NCI-H2196 treated with DMSO at 0.1 percent for 48 hours (cell line): ENCODE data around the gene EVI5.
"Not testable (repeated sequence)": the region's sequence is repeated elsewhere in the genome, so short reads cannot be mapped to it uniquely, and the experiment has no call there.

Source experiments
- DNase-seq: peaks from one replicate; lab custom pipeline; 2025; ENCODE audit not compliant: unreplicated experiment; lab: John Stamatoyannopoulos, UW

The EVI5 gene

DNA sequence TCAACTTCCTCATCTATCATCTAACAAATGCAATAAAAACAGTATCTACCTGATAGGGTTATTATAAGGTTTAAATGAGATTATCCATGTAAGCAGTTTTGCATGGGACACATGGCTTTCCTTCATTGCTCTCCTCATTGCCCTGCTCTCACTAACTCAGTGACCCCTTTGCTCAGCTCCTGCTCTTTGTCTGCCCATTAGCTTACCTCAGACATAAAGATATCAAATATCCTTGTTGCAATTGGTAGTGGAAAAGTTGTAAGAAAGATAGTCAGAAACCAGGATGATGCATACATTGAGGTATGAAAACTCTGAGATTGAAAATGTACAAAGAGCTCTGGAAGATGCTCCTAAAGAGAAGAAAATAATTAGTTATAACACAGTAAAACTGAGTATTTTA lies 89.8 kb downstream of the EVI5 start:
- no peak for DNase-seq

DNA sequence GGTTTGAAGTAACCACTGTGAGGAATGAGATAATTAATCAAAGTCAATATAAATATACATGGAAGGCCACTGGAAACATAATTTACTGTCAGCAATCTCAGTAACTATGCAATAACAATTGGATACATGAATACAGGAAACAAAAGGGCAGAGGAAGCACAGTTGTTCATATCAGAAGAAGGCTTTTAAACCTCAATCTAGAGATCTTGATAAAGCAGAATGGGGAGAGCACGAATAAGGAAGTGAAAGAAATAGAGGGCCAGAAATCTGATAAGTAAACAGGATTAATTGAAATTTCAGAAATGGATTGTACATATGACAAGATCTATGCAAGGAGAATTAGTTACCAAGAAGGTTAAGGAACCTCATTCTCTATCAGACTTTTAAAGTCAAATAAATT lies 93.0 kb downstream of the EVI5 start:
- DNase-seq: no peak

DNA sequence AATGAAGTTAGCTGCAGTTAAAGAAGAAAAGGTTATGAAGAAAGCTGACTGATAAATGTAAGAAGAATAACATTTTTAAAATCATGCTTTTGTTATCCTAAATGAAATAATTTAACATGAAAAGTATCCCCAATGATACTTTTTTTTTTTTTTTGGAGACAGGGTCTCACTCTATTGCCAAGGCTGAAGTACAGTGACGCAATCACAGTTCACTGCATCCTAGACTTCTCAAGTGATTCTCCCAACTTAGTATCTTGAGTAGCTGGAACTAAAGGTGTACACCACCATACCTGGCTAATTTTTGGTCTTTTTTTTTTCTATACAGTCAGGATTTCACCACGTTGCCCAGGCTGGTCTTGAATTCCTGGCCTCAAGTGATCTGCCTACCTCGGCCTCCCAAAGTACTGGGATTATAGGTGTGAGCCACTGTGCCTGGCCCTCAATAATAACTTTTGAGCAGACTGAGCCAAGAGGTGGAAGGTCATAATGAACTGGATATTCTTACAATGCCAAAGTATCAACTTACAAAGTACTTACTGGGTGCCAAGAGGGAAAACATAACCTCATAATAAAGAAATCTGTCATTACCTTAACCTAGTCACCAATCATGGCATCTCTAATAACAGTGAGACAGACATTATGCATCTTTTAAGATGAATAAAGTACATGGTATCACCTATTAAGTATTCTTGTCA lies 94.5 kb downstream of the EVI5 start:
- DNase-seq: no peak

DNA sequence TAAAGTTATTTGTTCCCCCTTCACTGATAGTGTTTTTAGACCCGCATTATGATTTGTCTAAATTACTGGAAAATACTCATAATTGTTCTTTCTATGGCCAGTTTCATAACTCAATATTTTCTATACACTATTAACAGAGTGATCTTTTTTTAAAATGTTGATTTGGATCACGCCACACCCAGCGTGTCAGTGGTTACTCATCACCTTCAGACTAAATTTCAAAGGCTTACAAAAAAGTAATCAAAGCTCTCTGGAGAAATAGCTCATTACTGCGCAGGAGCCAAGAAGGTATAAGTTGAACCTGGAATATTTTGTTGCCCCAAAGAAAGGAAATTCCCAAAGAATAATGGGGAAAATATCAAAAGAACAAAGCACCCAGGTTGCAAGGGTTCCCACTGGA lies 104.9 kb downstream of the EVI5 start:
- DNase-seq: no peak

DNA sequence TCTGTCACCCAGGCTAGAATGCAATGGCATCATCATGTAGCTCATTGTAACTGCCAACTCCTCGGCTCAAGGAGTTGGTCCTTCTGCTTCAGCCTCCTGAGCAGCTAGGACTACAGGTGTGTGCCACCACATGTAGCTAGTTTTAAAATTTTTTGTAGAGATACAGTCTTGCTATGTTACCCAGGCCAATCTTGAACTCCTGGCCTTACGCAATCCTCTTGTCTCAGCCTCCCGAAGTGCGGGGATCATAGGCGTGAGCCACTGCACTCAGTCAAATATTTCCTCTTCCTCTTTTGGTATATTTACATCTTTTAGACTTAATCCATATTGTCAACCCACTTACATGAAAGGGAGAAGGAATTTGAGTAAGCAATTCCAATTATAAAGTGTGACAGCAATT lies 121.1 kb downstream of the EVI5 start:
- DNase-seq: no peak

DNA sequence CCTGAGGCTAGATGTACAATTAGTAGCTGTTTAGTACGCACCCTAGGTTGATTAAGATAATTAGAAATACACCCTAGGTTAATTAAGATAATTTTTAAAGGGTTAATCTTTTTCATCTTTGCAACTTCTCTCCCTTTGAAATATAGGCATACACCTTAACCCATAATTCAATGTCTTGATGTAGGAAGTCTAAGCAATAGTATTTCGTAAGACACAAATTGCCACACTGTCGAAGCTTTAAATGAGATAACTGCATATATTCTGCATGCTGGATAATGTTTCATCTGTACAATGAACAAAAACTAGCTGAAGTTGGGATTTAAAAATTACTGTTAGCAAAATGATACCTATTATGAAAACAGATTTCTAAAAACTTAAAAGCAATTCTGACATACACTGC lies 122.9 kb downstream of the EVI5 start:
- no peak for DNase-seq

GRCh38 chr1:92657701-92658100 lies 127.2 kb downstream of the EVI5 start:
- DNase-seq: no peak

DNA sequence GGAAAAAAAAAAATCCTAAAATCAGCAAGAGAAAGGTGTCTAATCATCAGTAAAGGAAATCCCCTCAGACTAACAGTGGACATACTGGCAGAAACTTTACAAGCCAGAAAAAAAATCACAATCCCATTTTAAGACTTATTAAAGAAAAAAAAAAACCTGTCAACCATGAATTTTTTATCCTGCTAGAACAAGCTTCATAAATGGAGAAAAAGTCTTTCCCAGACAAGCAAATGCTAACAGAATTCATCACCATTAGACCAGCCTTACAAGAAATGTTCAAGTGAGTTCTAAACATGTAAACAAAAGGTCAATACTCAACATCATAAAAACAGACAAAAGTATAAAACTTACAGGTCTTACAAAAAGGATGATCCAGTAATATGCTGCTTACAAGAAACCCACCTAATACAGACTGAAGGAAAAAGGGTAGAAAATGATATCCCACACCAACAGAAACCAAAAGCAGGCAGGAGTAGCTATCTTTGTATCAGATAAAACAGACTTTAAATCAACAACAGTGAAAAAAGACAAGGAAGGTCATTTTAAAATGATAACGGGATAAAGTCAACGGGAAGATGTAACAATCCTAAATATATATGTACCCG lies 129.6 kb downstream of the EVI5 start:
- no peak for DNase-seq

GRCh38 chr1:92653605-92654381 lies 131.1 kb downstream of the EVI5 start:
- no peak for DNase-seq

DNA sequence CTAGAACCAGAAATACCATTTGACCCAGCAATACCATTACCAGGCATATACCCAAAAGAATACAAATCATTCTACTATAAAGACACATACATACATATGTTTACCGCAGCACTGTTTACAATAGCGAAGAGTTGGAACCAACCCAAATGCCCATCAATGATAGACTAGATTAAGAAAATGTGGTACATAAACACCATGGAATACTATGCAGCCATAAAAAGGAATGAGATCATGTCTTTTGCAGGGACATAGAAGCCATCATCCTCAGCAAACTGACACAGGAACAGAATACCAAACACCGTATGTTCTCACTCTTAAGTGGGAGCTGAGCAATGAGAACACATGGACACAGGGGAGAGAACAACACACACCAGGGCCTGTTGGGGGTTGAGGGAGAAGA lies 144.2 kb downstream of the EVI5 start:
- not testable (repeated sequence) for DNase-seq

GRCh38 chr1:92638498-92638897 lies 146.4 kb downstream of the EVI5 start:
- DNase-seq: no peak

DNA sequence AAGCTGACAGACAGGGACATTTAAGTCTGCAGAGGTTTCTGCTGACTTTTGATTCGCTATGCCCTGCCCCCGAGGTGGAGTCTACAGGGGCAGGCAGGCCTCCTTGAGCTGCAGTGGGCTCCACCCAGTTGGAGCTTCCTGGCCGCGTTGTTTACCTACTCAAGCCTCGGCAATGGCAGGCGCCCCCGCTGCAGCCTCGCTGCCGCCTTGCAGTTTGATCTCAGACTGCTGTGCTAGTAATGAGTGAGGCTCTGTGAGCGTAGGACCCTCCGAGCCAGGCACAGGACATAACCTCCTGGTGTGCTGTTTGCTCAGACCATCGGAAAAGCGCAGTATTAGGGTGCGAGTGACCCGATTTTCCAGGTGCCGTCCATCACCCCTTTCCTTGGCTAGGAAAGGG lies 149.7 kb downstream of the EVI5 start:
- not testable (repeated sequence) for DNase-seq

GRCh38 chr1:92623187-92623778 lies 161.6 kb downstream of the EVI5 start:
- no peak for DNase-seq

- DNase-seq: no peak
Observed at GRCh38 chr1:92619466-92620189, 165.3 kb downstream of the EVI5 start.

- no peak for DNase-seq
Observed at GRCh38 chr1:92601044-92601443, 183.9 kb downstream of the EVI5 start.

GRCh38 chr1:92599184-92599583 lies 185.7 kb downstream of the EVI5 start:
- no peak for DNase-seq

- DNase-seq: not testable (repeated sequence)
Observed at GRCh38 chr1:92589361-92589760, 195.5 kb downstream of the EVI5 start.

DNA sequence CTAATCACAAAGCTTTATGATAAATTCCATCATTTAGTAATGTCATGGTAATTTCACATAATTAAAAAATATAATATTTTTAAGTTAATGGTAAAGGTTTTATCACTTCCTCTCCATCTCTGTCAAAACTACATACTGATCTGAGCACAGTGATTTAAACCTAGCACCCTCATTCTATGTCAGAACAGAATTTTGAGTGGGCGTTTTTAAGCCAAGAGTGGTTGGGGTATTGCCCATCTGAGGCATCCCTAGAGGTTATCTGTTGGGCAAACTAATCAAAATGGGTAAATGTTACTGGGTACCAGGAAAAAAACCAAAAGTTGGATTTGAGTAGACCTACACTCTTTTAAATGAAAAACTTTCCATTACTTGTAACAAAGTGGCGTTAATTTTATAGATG lies 197.5 kb downstream of the EVI5 start:
- no peak for DNase-seq

GRCh38 chr1:92585831-92586230 lies 199.1 kb downstream of the EVI5 start:
- no peak for DNase-seq

DNA sequence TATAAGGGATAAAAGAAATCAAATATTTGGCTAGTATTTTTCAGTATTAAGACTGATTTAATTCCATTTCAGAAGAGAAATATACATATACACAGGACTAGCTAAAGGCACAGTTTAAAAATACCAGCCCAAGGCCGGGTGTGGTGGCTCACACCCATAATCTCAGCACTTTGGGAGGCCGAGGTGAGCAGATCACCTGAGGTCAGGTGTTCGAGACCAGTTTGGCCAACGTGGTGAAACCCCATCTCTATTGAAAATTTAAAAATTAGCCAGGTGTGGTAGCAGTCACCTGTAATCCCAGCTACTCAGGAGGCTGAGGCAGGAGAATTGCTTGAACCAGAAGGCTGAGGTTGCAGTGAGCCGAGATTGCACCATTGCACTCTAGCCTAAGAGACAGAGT lies 200.1 kb downstream of the EVI5 start:
- not testable (repeated sequence) for DNase-seq
